NCI-H69 (cell line): ENCODE results near the gene KLHL9.
A peak's percentile ranks its signal among the peaks of the same experiment; 100 is the strongest.
"Not testable (repeated sequence)": the region's sequence is repeated elsewhere in the genome, so short reads cannot be mapped to it uniquely, and the experiment has no call there.

Experiments used
- DNase-seq: peaks from one replicate; lab custom pipeline; 2025; lab: John Stamatoyannopoulos, UW

KLHL9 gene, protein sequence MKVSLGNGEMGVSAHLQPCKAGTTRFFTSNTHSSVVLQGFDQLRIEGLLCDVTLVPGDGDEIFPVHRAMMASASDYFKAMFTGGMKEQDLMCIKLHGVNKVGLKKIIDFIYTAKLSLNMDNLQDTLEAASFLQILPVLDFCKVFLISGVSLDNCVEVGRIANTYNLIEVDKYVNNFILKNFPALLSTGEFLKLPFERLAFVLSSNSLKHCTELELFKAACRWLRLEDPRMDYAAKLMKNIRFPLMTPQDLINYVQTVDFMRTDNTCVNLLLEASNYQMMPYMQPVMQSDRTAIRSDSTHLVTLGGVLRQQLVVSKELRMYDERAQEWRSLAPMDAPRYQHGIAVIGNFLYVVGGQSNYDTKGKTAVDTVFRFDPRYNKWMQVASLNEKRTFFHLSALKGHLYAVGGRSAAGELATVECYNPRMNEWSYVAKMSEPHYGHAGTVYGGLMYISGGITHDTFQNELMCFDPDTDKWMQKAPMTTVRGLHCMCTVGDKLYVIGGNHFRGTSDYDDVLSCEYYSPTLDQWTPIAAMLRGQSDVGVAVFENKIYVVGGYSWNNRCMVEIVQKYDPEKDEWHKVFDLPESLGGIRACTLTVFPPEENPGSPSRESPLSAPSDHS

DNA sequence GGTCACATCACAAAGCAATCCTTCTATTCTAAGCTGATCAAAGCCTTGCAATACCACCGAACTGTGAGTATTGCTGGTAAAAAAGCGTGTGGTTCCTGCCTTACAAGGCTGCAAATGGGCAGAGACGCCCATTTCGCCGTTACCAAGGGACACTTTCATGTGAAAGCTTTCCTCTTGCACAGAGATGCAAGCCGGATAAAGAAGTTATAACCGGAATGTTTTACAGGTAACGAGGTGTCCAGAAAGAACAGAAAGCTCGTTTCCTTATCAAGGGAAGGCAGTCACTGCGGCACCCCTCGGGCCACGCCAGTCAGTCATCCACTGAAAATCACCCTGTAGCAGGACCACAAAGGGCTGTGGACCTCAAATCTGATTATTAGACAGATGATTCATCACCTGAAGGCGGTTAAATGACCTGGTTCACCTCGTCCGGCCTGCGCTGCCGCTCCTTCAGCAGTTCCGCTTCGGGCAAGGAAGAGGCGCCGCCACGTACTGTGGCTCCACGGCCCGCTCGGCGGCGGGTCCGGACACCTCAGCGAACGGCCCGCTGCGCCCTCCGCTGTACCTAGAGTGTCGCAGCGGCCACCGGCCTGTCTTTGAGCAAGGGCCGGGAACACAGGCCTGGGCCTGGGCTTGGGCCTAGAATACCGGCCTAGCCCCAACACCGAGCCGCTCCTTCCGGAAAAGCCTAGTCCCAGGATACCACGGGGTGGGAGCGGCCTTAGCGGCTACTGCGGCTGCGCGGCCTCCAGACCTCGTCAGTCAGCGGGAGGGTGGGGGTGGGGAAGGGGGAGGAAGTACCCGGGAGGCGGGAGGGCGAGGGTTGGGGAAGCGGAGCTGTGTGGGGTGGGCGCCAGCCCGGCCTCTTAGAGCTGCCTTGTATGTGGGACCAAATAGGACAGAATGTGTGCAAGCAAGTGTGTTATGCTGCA is at the start of gene KLHL9:
TSS of gene KLHL9 (minus strand) at position 704 of the 932 bp plus-strand sequence. CDS start at position 159, 545 bp downstream.
- peak; percentile 96 for DNase-seq

DNA sequence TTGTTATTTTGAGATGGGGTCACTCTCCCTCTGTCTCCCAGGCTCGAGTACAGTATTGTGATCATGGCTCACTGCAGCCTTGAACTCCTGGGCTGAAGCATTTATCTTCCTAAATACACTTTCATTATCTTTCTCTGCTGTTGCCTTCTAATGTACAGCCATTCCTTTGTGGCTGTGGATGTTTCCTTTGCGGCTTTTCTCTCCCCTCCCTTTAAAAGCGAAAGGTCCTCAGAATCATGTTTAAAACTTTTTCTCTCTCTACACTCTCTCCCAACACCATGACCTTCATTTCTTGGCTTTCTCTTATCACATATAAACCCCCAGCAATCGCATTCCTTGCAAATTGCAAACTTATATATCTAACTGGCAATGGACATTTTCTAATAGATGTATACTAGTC is 48.4 kb upstream of the KLHL9 start:
- no peak for DNase-seq

DNA sequence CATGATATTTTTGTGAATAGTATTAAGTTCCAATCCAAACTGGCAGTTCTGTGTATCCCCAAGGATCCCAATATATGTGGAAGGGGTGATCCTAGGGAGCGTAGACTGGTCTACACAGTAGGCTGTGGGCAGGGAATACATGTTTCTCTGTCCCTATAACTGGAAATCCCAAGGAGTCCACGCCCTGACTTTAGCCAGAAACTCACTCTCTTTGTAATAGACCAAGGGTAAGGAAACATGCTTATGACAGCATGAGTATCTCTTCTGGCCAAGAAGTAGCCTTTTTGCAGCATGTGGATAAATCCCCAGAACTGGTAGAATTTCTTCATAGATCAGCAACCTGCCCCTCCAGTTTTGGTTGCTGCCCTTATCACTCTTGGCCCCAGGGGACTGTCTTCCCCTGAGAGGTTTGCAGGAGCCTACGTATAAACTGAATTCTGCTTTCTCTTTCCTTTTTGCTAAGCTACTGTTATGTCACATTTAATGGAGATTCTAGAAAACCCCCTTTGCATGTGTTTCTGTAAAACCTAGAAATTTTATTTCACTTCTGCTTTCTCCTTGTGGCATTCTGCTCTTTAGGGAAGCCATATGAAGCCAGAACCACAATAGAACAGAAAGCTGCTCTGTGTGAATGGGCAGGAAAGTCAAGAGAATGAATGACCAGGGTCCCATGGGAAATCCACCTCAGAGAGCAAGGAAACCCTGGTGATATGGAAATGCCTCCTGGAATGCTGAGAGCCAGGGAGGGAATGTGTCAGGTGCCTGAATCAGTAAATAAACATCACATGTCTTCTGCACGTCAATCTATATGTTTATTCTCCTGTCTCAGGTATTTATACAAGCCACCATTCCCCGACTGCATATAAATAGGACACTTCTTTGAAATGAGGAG is 46.5 kb upstream of the KLHL9 start:
- DNase-seq, result peak; percentile 37

DNA sequence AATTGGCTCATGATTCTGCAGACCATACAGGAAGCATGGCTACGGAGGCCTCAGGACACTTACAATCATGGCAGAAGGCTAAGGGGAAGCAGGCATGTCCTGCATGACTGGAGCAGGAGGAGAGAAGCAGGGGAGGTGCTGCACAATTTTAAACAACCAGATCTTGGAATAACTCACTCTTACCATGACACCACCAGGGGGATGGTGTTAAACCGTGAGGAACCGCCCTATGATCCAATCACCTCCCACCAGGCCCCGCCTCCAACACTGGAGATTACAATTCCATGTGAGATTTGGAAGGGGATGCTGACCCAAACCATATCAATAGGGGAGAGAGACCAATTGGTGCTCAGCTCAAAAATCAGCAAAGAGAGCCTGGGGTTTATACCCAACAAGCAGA is 36.3 kb upstream of the KLHL9 start:
- not testable (repeated sequence) for DNase-seq

DNA sequence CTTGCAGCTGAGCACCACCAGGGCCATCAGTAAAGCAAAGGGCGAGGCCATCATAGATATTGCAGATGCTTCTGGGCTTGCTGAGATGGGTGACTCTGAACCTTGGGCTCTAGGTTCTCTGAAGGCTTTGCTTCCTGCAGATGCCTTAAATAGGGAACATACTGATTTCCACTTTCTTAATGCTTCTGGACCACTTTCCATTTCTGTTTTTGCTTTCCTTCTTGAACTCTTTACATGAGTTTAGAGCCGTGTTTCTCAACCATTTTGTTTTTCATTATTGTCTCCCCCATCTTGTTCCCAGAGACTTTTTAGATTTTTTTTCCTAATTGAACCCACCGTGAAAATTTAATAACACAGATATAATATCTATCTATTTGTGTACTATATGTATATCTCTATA is 32.8 kb upstream of the KLHL9 start, which contains the start of gene IFNA13:
TSS of gene IFNA13 (minus strand) at position 101 of the 400 bp plus-strand sequence. CDS start at position 54, 47 bp downstream.
- no peak for DNase-seq

DNA sequence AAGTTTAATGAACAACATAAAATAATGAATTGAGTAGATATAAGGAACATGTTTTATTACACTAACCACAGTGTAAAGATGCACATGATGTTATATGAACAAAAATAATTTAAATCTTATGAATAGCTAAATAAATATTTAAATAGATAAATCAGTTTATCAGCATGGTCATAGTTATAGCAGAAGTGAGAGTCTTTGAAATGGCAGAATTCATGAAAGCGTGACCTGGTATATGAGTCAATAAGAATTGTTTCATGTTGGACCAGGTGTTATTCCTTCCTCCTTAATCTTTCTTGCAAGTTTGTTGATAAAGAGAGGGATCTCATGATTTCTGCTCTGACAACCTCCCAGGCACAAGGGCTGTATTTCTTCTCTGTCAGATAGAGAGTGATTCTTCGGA is 32.0 kb upstream of the KLHL9 start:
- DNase-seq, result not testable (repeated sequence)

DNA sequence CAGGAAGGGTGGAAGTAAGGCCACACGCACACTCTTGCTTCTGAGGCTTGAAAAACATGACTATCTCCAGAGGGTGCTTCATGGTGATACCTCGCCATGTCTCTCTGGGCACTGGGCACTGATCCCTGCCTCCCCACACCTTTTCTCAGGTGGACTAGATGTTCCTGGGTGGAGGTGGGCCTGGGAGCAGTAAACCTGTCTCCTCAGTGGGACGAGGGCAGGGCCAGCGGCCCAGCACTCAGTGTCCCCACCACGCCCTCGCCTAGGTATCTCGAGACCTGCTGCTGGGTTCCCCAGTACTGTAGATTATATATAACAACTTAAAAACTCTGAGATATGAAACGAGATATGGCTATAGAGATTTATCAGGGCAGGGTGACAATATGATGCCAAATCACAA is 27.1 kb upstream of the KLHL9 start:
- DNase-seq, result no peak

DNA sequence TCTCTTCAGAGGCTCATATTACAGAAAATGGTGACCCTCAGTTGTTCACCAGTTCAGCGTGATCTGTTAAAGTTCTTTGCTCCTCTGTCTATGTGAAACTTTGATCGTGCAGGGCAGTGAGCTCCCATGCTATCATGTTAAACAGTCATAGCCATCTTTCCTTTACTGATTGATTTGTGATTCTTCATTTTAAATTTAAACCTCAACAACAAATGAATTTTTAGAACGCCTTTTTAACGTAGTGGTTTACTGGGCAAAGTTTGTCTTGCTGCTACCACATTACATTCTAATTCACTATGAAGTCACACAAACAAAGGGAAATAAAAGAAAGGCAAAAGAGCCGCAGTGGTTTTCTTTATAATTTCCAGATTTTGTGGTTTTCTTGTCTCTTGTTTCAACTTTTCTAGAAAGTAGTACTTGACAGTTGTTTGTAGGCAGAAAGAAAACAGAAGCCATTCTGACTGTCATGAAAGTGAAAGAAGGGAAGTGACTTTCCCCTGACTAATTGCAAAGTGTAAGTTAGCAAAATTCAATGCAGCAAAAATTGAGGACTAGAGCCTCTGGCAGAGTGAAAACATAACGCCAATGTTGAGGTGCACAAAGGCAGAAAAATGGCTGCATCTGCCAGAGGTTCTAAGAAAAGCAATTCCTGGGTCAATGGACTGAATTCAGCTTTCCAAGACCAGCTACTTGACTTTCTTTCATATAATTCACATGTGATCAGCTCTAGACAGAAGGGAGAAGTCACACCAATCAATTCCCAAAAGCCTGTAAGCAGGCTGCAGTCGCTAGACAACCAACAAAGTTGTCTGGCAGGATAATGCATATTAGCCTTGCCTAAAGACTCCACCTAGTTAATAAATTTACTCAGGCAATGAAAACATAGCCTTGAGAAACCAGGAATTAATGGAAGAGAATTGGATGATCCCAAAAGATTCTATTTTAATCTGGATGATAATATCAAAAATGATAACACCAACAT is 22.6 kb upstream of the KLHL9 start:
- no peak for DNase-seq

DNA sequence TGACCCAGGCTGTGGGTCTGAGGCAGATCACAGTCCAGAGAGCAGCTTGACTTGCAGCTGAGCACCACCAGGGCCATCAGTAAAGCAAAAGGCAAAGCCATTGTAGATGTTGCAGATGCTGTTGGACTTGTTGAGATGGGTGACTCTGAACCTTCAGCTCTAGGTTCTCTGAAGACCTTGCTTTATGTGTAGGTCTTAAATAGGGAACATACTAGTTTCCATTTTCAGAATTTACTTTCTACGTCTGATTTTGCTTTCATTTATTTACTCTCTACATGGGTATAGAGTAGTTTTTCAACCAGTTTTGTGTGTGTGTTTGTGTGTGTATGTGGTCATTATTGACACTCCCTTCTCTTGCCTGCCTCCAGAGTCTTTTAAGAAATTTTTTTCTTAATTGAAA is 15.6 kb upstream of the KLHL9 start, which contains the start of gene IFNA6:
TSS of gene IFNA6 (minus strand) at position 101 of the 400 bp plus-strand sequence. CDS start at position 101, 0 bp downstream.
- DNase-seq, result no peak

DNA sequence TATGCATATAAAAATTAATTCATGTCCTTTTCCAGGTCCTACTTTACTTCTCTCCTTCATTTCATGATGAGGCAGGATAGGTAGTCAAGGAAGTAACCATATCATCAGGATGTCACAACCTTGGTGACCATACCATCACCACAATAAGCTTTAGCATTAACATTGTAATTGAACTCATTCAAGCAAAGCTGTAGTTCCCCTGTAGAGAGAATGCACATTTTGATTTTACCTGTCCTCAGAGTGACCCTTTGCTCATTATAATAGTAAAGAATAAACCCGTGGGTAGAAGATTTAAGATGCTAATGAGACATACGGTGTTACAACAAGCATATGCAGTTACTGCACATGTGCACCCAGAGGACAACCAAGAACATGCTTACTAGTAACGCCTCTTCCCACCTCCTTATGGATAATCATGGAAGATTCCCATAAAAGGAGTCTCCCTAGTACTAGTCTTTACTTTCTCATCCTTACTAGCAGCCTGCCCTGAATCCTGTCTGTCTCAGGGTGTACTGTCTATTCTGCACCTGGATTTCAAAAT is 13.3 kb upstream of the KLHL9 start:
- DNase-seq, result no peak

DNA sequence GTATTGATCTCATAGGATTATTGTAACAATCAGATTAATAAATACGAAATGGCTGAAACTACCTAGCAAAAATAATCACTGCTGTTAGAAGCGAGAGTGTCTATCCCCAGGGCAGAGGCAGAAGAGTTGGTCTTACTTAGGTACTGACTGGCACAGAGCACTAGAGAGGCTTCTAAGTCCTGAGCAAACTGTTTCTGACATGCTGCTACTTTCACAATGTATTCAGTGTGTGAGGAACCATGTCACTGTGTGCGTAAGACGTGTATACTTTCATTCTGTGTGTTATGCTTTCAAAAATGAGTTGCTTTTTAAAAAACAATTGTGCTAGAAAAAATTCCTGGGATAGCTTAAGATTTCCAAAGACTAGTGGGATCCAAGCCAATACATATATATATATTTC is 5.5 kb upstream of the KLHL9 start:
- DNase-seq, result no peak

DNA sequence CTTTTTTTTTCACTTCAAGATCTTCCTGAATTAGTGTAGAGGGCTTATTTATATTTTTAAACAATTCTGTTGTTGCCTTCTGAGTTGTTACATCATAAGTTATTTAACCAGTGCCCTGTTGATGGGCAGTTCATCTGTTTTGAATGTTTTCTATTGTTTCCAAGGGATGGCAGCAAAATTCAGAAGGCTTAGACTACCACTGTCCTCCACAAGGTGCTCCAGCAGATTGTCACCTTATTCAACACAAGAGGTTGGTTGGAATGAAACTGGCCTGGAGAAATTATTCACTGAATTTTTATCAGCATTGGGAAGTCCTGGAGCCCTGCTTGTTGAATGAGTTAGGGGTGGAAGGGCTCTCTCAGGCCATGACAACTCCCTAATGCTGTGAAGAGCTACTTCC is 1.3 kb upstream of the KLHL9 start:
- DNase-seq, result peak; percentile 18

DNA sequence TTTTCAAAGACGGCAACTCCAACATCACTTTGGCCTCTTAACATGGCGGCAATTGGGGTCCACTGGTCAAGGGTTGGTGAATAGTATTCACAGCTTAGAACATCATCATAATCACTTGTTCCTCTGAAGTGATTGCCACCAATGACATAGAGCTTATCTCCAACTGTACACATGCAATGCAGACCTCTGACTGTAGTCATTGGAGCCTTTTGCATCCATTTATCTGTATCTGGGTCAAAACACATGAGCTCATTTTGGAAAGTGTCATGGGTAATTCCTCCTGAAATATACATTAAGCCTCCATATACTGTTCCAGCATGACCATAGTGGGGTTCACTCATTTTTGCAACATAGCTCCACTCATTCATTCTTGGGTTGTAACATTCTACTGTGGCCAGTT is 2.0 kb downstream of the KLHL9 start:
- no peak for DNase-seq

DNA sequence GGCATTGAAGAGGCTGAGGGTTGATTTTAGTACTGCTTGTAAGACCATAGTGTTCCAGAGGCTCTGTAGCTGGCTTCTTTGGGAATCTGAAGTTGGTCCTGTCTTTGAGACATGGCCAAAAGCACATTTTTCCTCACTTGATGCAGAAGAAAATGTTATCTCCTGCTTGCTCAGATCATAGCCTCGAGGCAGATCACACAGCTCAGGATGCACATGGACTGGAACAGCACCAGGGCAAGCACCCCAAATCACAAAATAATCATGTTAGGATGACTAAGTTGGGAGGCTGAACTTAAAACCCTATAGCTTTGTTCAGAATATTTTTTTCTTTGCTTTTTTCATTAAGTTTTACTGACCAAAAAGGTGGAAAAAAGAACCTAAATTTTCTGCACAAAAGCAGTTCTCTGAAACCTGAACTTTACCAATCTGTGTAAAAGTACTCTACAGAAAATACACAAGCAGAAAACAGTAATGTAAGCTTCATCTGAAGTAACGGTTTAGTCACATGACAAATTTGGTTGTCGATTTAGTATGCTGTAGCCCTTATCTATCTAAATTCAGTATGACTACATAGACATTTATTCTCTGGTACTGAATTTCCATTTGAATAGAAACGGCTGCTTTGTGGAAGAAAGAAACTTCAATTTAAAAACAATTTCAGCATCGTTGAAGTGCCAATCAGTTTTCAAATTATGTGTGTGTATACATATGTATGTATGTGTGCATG is 3.4 kb downstream of the KLHL9 start:
- no peak for DNase-seq

DNA sequence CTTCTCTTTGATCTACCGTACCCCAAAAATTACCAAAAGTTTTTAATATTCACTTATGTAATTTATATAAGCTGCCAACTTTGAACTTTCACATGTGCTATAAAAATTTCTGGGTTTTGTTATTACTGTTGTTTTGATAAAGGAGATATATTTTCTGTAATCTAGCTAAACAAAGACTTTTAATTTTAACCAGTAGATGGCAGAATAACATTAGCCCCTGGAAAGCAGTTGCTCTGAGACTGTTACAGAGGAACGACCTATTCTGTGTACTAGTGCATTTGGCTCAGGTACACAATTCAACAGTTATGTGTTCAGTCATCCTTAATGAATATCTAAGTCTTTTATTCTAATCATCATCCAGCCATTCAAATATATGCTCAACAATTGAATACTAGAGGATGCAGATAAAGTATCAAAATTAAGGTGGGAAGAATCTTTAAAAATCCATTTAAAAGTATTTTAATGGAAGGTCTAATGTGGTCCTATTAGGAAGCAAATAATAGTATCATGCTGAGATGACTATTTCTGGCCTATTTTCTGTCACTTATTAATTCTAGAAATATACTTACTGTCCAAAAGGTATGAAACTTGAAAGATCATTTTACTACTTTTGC is 8.6 kb downstream of the KLHL9 start:
- peak; percentile 73 for DNase-seq

DNA sequence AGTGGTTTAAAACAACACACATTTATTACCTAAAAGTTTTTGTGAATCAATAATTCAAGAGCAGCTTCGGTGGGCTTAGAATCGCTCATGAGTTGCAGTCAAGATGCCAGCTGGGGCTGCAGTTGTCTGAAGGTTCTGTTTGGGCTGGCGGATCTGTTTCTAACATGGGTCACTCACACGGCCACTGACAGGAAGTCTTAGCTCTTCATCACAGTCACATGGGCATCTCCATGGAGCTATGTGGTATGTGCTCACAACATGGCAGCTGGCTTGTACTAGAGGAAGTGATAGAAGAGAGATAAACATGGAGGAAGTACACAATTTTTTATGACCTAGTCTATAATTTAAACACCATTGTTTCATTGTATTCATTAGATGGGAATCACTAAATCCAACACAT is 11.2 kb downstream of the KLHL9 start:
- no peak for DNase-seq

DNA sequence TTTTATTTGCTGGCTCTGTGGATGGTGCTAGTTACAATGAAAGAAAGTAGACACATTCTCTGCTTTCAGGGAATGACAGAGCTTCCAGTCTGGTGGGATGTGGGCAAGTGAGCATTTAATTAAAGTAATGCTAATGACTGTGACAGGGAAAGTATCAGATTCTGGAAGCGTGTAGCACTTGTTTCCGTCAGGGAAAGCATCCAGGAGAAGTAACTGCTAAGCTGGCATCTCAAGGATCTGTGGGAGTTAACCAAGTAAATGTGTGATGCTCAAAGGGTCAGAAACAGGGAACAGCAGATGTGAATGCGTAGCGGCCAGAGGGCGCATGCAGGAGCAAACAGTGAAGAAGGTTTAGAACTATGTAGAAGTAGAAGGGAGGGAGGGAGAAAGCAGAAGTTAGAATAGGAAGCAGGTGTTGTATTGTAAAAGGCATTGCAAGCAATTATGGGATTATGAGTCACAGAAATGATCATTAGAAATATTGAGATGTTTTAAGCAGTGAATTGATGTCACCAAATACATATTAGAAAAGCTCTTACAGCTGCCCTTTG is 12.2 kb downstream of the KLHL9 start:
- no peak for DNase-seq

DNA sequence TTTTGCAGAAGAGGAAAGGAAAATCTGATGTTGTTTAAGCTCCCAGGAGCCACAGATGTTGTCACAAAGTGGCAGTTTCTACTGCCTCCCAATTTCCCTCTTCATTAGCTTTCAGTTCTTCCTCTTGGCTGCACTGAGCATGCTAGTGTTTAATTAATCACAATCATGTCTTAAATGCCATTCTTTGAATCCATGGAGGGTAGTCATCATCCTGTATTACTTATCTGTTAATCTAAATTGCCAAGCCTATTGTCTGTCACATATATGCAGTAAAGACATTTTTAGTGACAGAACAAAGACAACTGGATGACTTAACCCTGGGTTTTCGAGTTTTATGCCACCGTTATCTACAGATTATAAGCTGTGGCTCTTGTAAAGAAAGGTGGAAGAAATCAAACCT is 14.7 kb downstream of the KLHL9 start:
- peak; percentile 30 for DNase-seq
